ENCODE data around the gene DEDD2.
A peak's percentile ranks its signal among the peaks of the same experiment; 100 is the strongest.

The DEDD2 gene

GRCh38 chr19:42159942-42160341, 57.5 kb downstream of the DEDD2 start:
- no peaks in the 10 kb centered on the region for H3K79me1 ChIP-seq (ENCODE audit: low read length)
- no peak overlapping the region for H3K56ac ChIP-seq (ENCODE audit: low read length)
- no peak overlapping the region for H2BK120ac ChIP-seq (ENCODE audit: low read depth, low read length)
- H2BK15ac ChIP-seq (replicated peaks; ENCODE audit: low read depth), result no peak overlapping the region
- H3K4me3 ChIP-seq (ENCODE audit: low read length), result no peak overlapping the region
- H2BK5ac ChIP-seq (ENCODE audit: low read length), result no peak overlapping the region
- no peaks in the 10 kb centered on the region for H3K27me3 ChIP-seq (ENCODE audit: insufficient read depth, low read length, poor library complexity)
- no peak overlapping the region for H2AK5ac ChIP-seq (ENCODE audit: low read length)
- H3K18ac ChIP-seq (ENCODE audit: low read length), result no peak overlapping the region
- H3K4me2 ChIP-seq (ENCODE audit: low read length), result no peak overlapping the region
- no peak overlapping the region for H3K9ac ChIP-seq (ENCODE audit: low read length)
- H3K27ac ChIP-seq (ENCODE audit: low read depth, low read length), result no peak overlapping the region
- H3K79me2 ChIP-seq (ENCODE audit: control insufficient read depth, insufficient read depth, low read length), result no peaks in the 10 kb centered on the region
- H4K5ac ChIP-seq (ENCODE audit: low read length), result no peak overlapping the region
- no peak for DNase-seq
- H3K36me3 ChIP-seq (ENCODE audit: control insufficient read depth, insufficient read depth, low read length), result no peaks in the 10 kb centered on the region
- WGBS (ENCODE audit: extremely low coverage, insufficient coverage, low lambda C conversion rate), result no CpG with 5 or more reads among the region's 7 CpGs
- H4K8ac ChIP-seq (ENCODE audit: low read depth, low read length), result no peak overlapping the region
- H3K23ac ChIP-seq (ENCODE audit: low read length), result no peak overlapping the region
- no peak overlapping the region for H3K4ac ChIP-seq (ENCODE audit: low read depth, low read length)
- H3K4me1 ChIP-seq (ENCODE audit: control insufficient read depth, low read depth, low read length), result no peaks in the 10 kb centered on the region

DNA sequence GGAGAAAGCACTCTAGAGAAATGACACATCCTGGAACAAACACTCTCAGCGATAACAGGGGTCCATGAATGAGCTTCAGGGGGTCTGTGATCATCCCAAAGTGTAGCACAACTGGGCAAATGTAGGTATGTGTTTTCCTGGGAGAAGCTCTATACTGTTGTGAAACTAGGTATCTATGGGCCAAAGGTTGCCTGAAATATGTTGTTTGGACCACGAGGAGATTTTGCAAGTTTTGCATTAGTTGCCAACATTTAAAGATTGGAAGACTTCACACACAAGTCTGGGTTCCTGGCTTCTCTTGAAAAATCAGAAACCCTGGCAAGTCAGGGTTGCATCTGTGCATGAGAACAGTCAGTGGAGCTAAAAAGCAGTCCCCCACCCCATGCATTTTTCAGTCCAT, 58.6 kb downstream of the DEDD2 start:
- no peak overlapping the region for H4K5ac ChIP-seq (ENCODE audit: low read length)
- no peak overlapping the region for H3K9ac ChIP-seq (ENCODE audit: low read length)
- no peak overlapping the region for H3K27ac ChIP-seq (ENCODE audit: low read depth, low read length)
- H3K56ac ChIP-seq (ENCODE audit: low read length), result no peak overlapping the region
- H3K4me2 ChIP-seq (ENCODE audit: low read length), result no peak overlapping the region
- no peak overlapping the region for H2BK5ac ChIP-seq (ENCODE audit: low read length)
- H3K79me1 ChIP-seq (ENCODE audit: low read length), result no peaks in the 10 kb centered on the region
- H3K4me3 ChIP-seq (ENCODE audit: low read length), result no peak overlapping the region
- H3K18ac ChIP-seq (ENCODE audit: low read length), result no peak overlapping the region
- H3K27me3 ChIP-seq (ENCODE audit: insufficient read depth, low read length, poor library complexity), result no peaks in the 10 kb centered on the region
- WGBS (ENCODE audit: extremely low coverage, insufficient coverage, low lambda C conversion rate), result no CpG with 5 or more reads among the region's 2 CpGs
- no peak overlapping the region for H3K4ac ChIP-seq (ENCODE audit: low read depth, low read length)
- no peak overlapping the region for H2BK120ac ChIP-seq (ENCODE audit: low read depth, low read length)
- H3K23ac ChIP-seq (ENCODE audit: low read length), result no peak overlapping the region
- no peak for DNase-seq
- no peaks in the 10 kb centered on the region for H3K79me2 ChIP-seq (ENCODE audit: control insufficient read depth, insufficient read depth, low read length)
- no peak overlapping the region for H2AK5ac ChIP-seq (ENCODE audit: low read length)
- no peak overlapping the region for H4K8ac ChIP-seq (ENCODE audit: low read depth, low read length)
- no peaks in the 10 kb centered on the region for H3K36me3 ChIP-seq (ENCODE audit: control insufficient read depth, insufficient read depth, low read length)
- H2BK15ac ChIP-seq (replicated peaks; ENCODE audit: low read depth), result no peak overlapping the region
- no peaks in the 10 kb centered on the region for H3K4me1 ChIP-seq (ENCODE audit: control insufficient read depth, low read depth, low read length)

- Histone ChIP-seq H3K4me1 (ENCODE audit: control insufficient read depth, low read depth, low read length) (no peaks in the 10 kb centered on the region), H3K36me3 (ENCODE audit: control insufficient read depth, insufficient read depth, low read length) (no peaks in the 10 kb centered on the region), H2BK120ac (ENCODE audit: low read depth, low read length) (no peak overlapping the region), H3K27me3 (ENCODE audit: insufficient read depth, low read length, poor library complexity) (no peaks in the 10 kb centered on the region), H3K56ac (ENCODE audit: low read length) (no peak overlapping the region), H3K27ac (ENCODE audit: low read depth, low read length) (no peak overlapping the region), H3K4me3 (ENCODE audit: low read length) (no peak overlapping the region), H3K4ac (ENCODE audit: low read depth, low read length) (no peak overlapping the region), H4K8ac (ENCODE audit: low read depth, low read length) (no peak overlapping the region), H3K9ac (ENCODE audit: low read length) (no peak overlapping the region), H3K18ac (ENCODE audit: low read length) (no peak overlapping the region), H2AK5ac (ENCODE audit: low read length) (no peak overlapping the region), H4K5ac (ENCODE audit: low read length) (no peak overlapping the region), H3K79me1 (ENCODE audit: low read length) (no peaks in the 10 kb centered on the region), H3K4me2 (ENCODE audit: low read length) (no peak overlapping the region), H3K23ac (ENCODE audit: low read length) (no peak overlapping the region), H3K79me2 (ENCODE audit: control insufficient read depth, insufficient read depth, low read length) (no peaks in the 10 kb centered on the region), H2BK15ac (replicated peaks; ENCODE audit: low read depth) (no peak overlapping the region), H2BK5ac (ENCODE audit: low read length) (no peak overlapping the region)
- no CpG with 5 or more reads among the region's 8 CpGs for WGBS (ENCODE audit: extremely low coverage, insufficient coverage, low lambda C conversion rate)
- DNase-seq, result no peak
These were observed 60.9 kb downstream of the DEDD2 start for GRCh38 chr19:42156571-42156970.

DNA sequence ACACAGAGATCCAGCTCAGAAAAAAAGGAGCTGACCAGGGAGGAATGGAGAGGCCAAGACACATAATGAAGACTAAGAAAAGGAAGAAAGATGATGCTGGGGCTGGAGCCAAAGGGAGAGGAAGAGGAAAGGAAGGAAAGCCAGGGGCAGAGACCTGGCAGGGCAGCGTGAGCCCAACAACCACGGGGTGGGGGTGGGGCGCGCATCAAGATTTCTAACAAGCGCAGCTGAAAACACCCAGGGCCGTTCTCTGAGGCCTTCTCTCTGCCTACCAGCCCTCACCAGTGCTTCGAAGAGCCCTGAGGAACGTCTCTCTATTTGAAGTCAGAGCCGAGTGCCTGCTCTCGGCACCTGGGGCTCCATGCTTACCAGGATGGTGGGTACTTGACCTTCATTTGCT, 61.7 kb downstream of the DEDD2 start:
- H4K8ac ChIP-seq (ENCODE audit: low read depth, low read length), result no peak overlapping the region
- no peak overlapping the region for H3K27ac ChIP-seq (ENCODE audit: low read depth, low read length)
- no peaks in the 10 kb centered on the region for H3K27me3 ChIP-seq (ENCODE audit: insufficient read depth, low read length, poor library complexity)
- no peak overlapping the region for H3K56ac ChIP-seq (ENCODE audit: low read length)
- H3K4ac ChIP-seq (ENCODE audit: low read depth, low read length), result no peak overlapping the region
- H3K79me2 ChIP-seq (ENCODE audit: control insufficient read depth, insufficient read depth, low read length), result no peaks in the 10 kb centered on the region
- peaks cover 1% of the 10 kb centered on the region for H3K4me1 ChIP-seq (ENCODE audit: control insufficient read depth, low read depth, low read length)
- no CpG with 5 or more reads among the region's 10 CpGs for WGBS (ENCODE audit: extremely low coverage, insufficient coverage, low lambda C conversion rate)
- H3K36me3 ChIP-seq (ENCODE audit: control insufficient read depth, insufficient read depth, low read length), result no peaks in the 10 kb centered on the region
- no peak for DNase-seq
- no peak overlapping the region for H2BK15ac ChIP-seq (replicated peaks; ENCODE audit: low read depth)
- H3K23ac ChIP-seq (ENCODE audit: low read length), result no peak overlapping the region
- no peak overlapping the region for H3K18ac ChIP-seq (ENCODE audit: low read length)
- no peak overlapping the region for H2BK5ac ChIP-seq (ENCODE audit: low read length)
- no peaks in the 10 kb centered on the region for H3K79me1 ChIP-seq (ENCODE audit: low read length)
- H3K4me3 ChIP-seq (ENCODE audit: low read length), result no peak overlapping the region
- H3K4me2 ChIP-seq (ENCODE audit: low read length), result no peak overlapping the region
- no peak overlapping the region for H2BK120ac ChIP-seq (ENCODE audit: low read depth, low read length)
- no peak overlapping the region for H2AK5ac ChIP-seq (ENCODE audit: low read length)
- no peak overlapping the region for H4K5ac ChIP-seq (ENCODE audit: low read length)
- peak overlapping the region; percentile 3 for H3K9ac ChIP-seq (ENCODE audit: low read length)

DNA sequence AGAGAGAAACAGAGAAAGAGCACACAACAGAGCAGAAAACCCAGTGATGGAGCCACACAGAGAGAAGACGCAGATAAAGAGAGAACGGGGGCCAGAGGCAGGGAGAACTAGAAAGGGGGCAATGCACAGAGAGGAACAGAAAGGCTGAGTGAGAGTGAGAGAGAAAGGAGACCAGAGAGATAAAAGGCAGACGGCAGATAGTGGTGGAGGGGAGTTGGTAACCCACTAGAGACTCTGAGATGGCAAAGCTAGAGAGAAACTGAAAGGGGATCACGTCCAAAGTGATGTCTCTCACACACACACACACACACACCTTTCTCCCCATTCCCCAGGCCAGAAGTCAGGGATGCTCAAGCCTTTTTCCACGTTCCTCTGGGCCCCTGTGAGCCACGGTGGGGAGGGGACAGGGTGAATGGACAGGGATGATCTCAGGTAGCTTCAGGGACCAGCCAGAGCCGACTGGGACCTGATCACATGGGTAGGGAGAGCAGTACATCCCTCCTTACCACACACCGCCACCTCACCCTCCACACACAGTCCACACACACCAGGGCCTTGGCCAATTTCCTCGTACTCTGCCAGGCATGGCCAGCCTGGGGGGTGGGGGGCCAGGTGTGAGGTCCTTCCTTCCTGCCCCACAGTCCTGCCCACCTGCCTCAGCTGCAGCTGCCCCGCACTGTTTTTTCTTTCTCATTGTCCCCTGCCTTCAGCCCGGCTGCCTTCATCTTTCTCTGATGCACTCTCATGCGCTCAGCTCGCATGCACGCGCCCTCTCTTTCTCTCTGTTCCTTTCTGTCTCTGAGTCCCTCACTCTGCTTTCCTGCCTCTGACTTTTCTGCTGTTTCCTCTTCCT, 62.8 kb downstream of the DEDD2 start:
- H3K4ac ChIP-seq (ENCODE audit: low read depth, low read length), result no peak overlapping the region
- H3K27ac ChIP-seq (ENCODE audit: low read depth, low read length), result no peak overlapping the region
- H3K79me2 ChIP-seq (ENCODE audit: control insufficient read depth, insufficient read depth, low read length), result no peaks in the 10 kb centered on the region
- H3K18ac ChIP-seq (ENCODE audit: low read length), result no peak overlapping the region
- H4K8ac ChIP-seq (ENCODE audit: low read depth, low read length), result no peak overlapping the region
- H3K4me3 ChIP-seq (ENCODE audit: low read length), result no peak overlapping the region
- peaks cover 2% of the 10 kb centered on the region for H3K4me1 ChIP-seq (ENCODE audit: control insufficient read depth, low read depth, low read length)
- no peaks in the 10 kb centered on the region for H3K79me1 ChIP-seq (ENCODE audit: low read length)
- H3K23ac ChIP-seq (ENCODE audit: low read length), result no peak overlapping the region
- H2BK120ac ChIP-seq (ENCODE audit: low read depth, low read length), result no peak overlapping the region
- DNase-seq, result no peak
- no peaks in the 10 kb centered on the region for H3K27me3 ChIP-seq (ENCODE audit: insufficient read depth, low read length, poor library complexity)
- no peak overlapping the region for H2BK5ac ChIP-seq (ENCODE audit: low read length)
- no peak overlapping the region for H2BK15ac ChIP-seq (replicated peaks; ENCODE audit: low read depth)
- no peak overlapping the region for H2AK5ac ChIP-seq (ENCODE audit: low read length)
- no peak overlapping the region for H3K9ac ChIP-seq (ENCODE audit: low read length)
- no peak overlapping the region for H4K5ac ChIP-seq (ENCODE audit: low read length)
- H3K56ac ChIP-seq (ENCODE audit: low read length), result no peak overlapping the region
- H3K36me3 ChIP-seq (ENCODE audit: control insufficient read depth, insufficient read depth, low read length), result no peaks in the 10 kb centered on the region
- no peak overlapping the region for H3K4me2 ChIP-seq (ENCODE audit: low read length)
- no CpG with 5 or more reads among the region's 15 CpGs for WGBS (ENCODE audit: extremely low coverage, insufficient coverage, low lambda C conversion rate)

All from mesendoderm (in vitro differentiated cells).